ENCODE results near the gene TSPAN9.

TSPAN9 gene

GRCh38 chr12:3107954-3108353, 30.8 kb downstream of the TSPAN9 start:
- no peak for DNase-seq (ENCODE audit: low read depth in 1 of 2, low spot score in 1 of 2)
- no peak overlapping the region for H3K4me3 ChIP-seq (replicated peaks; ENCODE audit: insufficient read depth, low read length)
- no peak overlapping the region for H3K27ac ChIP-seq (replicated peaks)
- H3K27me3 ChIP-seq (ENCODE audit: insufficient read depth, poor library complexity, severe bottlenecking): no peaks in the 10 kb centered on the region
- TF ChIP-seq GABPA (IDR thresholded peaks at IDR 0.05; ENCODE audit: low read depth): no peak
- TF ChIP-seq REST (IDR thresholded peaks at IDR 0.05; ENCODE audit: insufficient replicate concordance, low read depth): no peak
- TF ChIP-seq CTCF (IDR thresholded peaks at IDR 0.05; ENCODE audit: insufficient read depth, low read length): no peak
- TF ChIP-seq SPI1 (IDR thresholded peaks at IDR 0.05; ENCODE audit: borderline replicate concordance, low read depth): no peak
- no peak for TF ChIP-seq POLR2AphosphoS5 (IDR thresholded peaks at IDR 0.05; ENCODE audit: low read depth)

GRCh38 chr12:3110578-3110977, 33.4 kb downstream of the TSPAN9 start:
- H3K27ac ChIP-seq (replicated peaks): no peak overlapping the region
- DNase-seq (ENCODE audit: low read depth in 1 of 2, low spot score in 1 of 2): no peak
- no peak for TF ChIP-seq CTCF (IDR thresholded peaks at IDR 0.05; ENCODE audit: insufficient read depth, low read length)

GRCh38 chr12:3113671-3114325, 36.6 kb downstream of the TSPAN9 start:
- TF ChIP-seq CTCF (IDR thresholded peaks at IDR 0.05; ENCODE audit: insufficient read depth, low read length) (no peak), REST (IDR thresholded peaks at IDR 0.05; ENCODE audit: insufficient replicate concordance, low read depth) (no peak), SPI1 (IDR thresholded peaks at IDR 0.05; ENCODE audit: borderline replicate concordance, low read depth) (no peak)
- no peak for DNase-seq (ENCODE audit: low read depth in 1 of 2, low spot score in 1 of 2)
- Histone ChIP-seq H3K4me3 (replicated peaks; ENCODE audit: insufficient read depth, low read length) (no peak overlapping the region), H3K27me3 (ENCODE audit: insufficient read depth, poor library complexity, severe bottlenecking) (peaks cover 26% of the 10 kb centered on the region), H3K27ac (replicated peaks) (no peak overlapping the region)

More at GRCh38 chr12:3110578-3110977, 33.4 kb downstream of the TSPAN9 start:
- Histone ChIP-seq H3K27me3 (ENCODE audit: insufficient read depth, poor library complexity, severe bottlenecking) (peaks cover under 1% of the 10 kb centered on the region), H3K4me3 (replicated peaks; ENCODE audit: insufficient read depth, low read length) (no peak overlapping the region)

- TF ChIP-seq GABPA (IDR thresholded peaks at IDR 0.05; ENCODE audit: low read depth) (no peak), REST (IDR thresholded peaks at IDR 0.05; ENCODE audit: insufficient replicate concordance, low read depth) (no peak), CTCF (IDR thresholded peaks at IDR 0.05; ENCODE audit: insufficient read depth, low read length) (no peak), POLR2AphosphoS5 (IDR thresholded peaks at IDR 0.05; ENCODE audit: low read depth) (no peak), SPI1 (IDR thresholded peaks at IDR 0.05; ENCODE audit: borderline replicate concordance, low read depth) (no peak)
- peaks cover 34% of the 10 kb centered on the region for H3K27me3 ChIP-seq (ENCODE audit: insufficient read depth, poor library complexity, severe bottlenecking)
- no peak for DNase-seq (ENCODE audit: low read depth in 1 of 2, low spot score in 1 of 2)
- no peak overlapping the region for H3K4me3 ChIP-seq (replicated peaks; ENCODE audit: insufficient read depth, low read length)
- no peak overlapping the region for H3K27ac ChIP-seq (replicated peaks)
Measured at GRCh38 chr12:3114671-3115070, 37.5 kb downstream of the TSPAN9 start.
